Spinal cord (tissue), 10 donors: ENCODE data around the gene TFR2. TPM values are rescaled to one million over a fixed set of nuclear protein-coding genes. Genes with fewer than 3 reads are reported as not detected.

ENCODE experiments used
- DNase-seq, 6 donors: peaks; one replicate each; pipeline versions ENCODE4 v3.0.0 to v3.0.0-alpha.2; 2013 to 2015; ENCODE audit warnings: low spot score in 6 of 6, low read depth in 4 of 6
- H3K27ac ChIP-seq: one replicate; pipeline ENCODE4 v1.5.1; 2013; ENCODE audit warnings: low read depth, low read length, control low read depth
- H3K27me3 ChIP-seq: one replicate; pipeline ENCODE4 v1.6.1; 2013; ENCODE audit warnings: low read length; ENCODE audit not compliant: control insufficient read depth, insufficient read depth
- H3K36me3 ChIP-seq: one replicate; pipeline ENCODE4 v1.6.1; 2013; ENCODE audit warnings: low read length; ENCODE audit not compliant: control insufficient read depth, insufficient read depth
- H3K4me1 ChIP-seq: one replicate; pipeline ENCODE4 v1.6.1; 2013; ENCODE audit warnings: low read length; ENCODE audit not compliant: control insufficient read depth, insufficient read depth
- H3K4me3 ChIP-seq: one replicate; pipeline ENCODE4 v1.5.1; 2013; ENCODE audit warnings: low read depth, low read length, control low read depth
- H3K9me3 ChIP-seq: one replicate; pipeline ENCODE4 v1.6.1; 2013; ENCODE audit warnings: low read length; ENCODE audit not compliant: control insufficient read depth, insufficient read depth
- WGBS: methylation state at CpG from one replicate; pipeline ENCODE4 v1.1.5; 2013; ENCODE audit warnings: missing lambda C conversion rate; ENCODE audit not compliant: insufficient coverage; 5-methylcytosine and 5-hydroxymethylcytosine counted together
- polyA plus RNA-seq, 2 donors: library from polyadenylated mRNA; unstranded; fragments of 120-200 nt; gene quantifications; one replicate each; pipeline ENCODE4 v1.2.1, GENCODE V29; 2013; ENCODE audit not compliant: insufficient read length in 2 of 2
- total RNA-seq, 2 donors: library from RNA; depleted of rRNA in 1 of 2; stranded (reverse); fragments of 120-200 nt in 1 of 2; fragments of >200 nt in 1 of 2; gene quantifications; one replicate each; pipeline versions ENCODE4 v1.2.3 to v1.2.4, GENCODE V29; 2013 to 2014
- donor health status: healthy.

The TFR2 gene
- total and polyA plus RNA-seq, 4 donors: 3.7 to 17.9 (median 12.0) TPM

GRCh38 chr7:100588438-100588837 is 52.9 kb downstream of the TFR2 start:
- H3K27me3 ChIP-seq: no peaks in the 10 kb centered on the region
- peaks cover 37% of the 10 kb centered on the region for H3K4me1 ChIP-seq
- H3K9me3 ChIP-seq: no peaks in the 10 kb centered on the region
- DNase-seq: peak in 1 of 6 donors; percentile 28
- peaks cover 7% of the 10 kb centered on the region for H3K36me3 ChIP-seq
- 60% methylated on average over 1 of the region's 1 CpG for WGBS
- no peak overlapping the region for H3K27ac ChIP-seq
- H3K4me3 ChIP-seq: no peak overlapping the region

DNA sequence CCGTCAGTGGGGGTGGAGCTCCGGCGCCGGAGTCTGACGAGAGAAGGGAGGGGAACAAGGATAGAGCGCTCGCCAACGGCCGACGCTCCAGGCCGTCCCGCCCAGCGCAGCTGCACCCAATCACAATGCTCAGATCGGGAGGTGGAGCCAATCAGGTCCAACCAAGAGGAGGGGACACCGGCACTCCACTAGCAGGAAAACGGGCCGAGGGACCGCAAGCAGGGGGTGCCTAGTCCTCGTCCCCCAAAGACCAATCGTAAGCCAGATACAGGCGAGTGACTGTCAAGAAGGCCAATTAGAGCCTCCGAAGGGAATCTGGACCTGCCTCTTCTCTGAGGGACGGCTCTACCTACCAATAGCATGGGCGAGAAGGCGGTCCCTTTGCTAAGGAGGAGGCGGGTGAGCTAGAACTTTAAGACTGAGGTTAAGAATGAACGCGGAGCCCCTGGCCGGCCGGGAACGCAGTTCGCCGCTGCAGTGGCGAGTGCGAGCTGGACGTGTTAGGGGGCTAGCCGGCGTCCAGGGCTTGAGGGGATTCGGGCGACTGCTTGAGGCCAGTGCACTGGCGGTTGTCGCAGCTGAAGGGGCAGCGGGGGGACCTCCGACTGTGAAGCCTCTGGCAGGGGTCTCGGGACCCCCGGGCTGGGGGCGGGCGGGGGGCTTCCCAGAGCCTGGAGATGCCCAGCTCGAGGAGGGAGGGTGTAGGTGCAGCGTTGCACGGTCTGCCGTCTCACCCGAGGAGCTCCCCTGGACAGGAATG is 54.9 kb downstream of the TFR2 start, which contains the start of gene FBXO24:
Gene FBXO24, plus strand, starts transcription at position 63 of the 760 bp plus-strand sequence. Its CDS starts 298 bp downstream, at position 361.
- Histone ChIP-seq H3K36me3 (peaks cover 27% of the 10 kb centered on the region), H3K27ac (peak within 1 kb of the TSS; percentile 88), H3K27me3 (no peaks in the 10 kb centered on the region), H3K9me3 (no peaks in the 10 kb centered on the region), H3K4me1 (peaks cover 50% of the 10 kb centered on the region), H3K4me3 (peak within 1 kb of the TSS; percentile 96)
- 0% methylated on average over 52 of the region's 53 CpGs for WGBS
- peak; percentile 99 to 100 (median 100) for DNase-seq

DNA sequence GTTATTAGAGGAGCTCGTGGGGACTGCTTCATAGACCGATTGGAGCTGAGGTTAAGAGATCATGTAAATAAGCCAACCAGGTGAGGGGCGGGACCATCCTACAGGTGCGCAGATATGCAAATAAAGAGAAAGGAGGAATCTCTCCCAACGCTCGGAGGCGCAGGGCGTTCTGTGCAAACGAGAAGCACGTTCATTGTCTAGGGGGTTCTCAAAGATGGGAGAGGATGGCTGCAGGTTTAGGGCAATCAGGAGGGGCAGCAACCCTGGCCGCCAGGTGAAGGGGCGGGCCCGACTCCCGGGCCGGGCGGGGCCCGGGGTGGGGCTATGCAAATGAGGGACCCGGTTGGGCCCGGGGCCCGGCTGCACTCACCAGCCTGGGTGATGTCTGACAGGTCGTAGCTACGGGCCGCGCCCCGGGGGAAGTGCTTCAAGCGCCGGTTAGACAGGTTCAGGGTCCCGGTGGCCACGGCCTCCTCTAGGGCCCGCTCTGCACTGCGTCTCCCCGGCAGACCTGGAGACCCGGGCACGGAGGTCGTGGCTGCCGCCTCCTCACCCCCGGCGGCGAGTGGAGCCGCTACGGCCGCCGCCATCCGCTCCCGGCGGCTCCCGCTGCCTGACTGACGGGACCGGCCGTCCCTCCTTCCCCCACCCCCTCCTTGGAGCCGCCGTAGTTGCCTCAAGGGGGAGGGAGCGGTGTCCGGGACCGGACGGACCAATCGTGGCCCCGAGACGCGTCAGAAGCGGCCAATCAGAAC is 55.7 kb downstream of the TFR2 start, which contains the start of gene LRCH4:
Gene LRCH4, minus strand, starts transcription at position 619 of the 755 bp plus-strand sequence. Its CDS starts 29 bp downstream, at position 590.
- Histone ChIP-seq H3K27ac (peak within 1 kb of the TSS; percentile 88), H3K9me3 (no peaks in the 10 kb centered on the region), H3K4me3 (peak within 1 kb of the TSS; percentile 96), H3K36me3 (peaks cover 35% of the 10 kb centered on the region), H3K27me3 (no peaks in the 10 kb centered on the region), H3K4me1 (peaks cover 50% of the 10 kb centered on the region)
- under 1% methylated on average over 57 of the region's 61 CpGs for WGBS
- DNase-seq: peak in 1 of 6 donors; percentile 57

GRCh38 chr7:100584683-100585510 is 56.5 kb downstream of the TFR2 start:
- peaks cover 47% of the 10 kb centered on the region for H3K4me1 ChIP-seq
- no peaks in the 10 kb centered on the region for H3K27me3 ChIP-seq
- peak in 2 of 6 donors; percentile 16 to 48 for DNase-seq
- peak overlapping the region; percentile 81 for H3K27ac ChIP-seq
- H3K36me3 ChIP-seq: peaks cover 43% of the 10 kb centered on the region
- H3K9me3 ChIP-seq: no peaks in the 10 kb centered on the region
- WGBS: 5% methylated on average over 13 of the region's 20 CpGs
- peak overlapping the region; percentile 96 for H3K4me3 ChIP-seq

- Histone ChIP-seq H3K27ac (peak overlapping the region; percentile 81), H3K36me3 (peaks cover 50% of the 10 kb centered on the region), H3K4me3 (peak overlapping the region; percentile 96), H3K9me3 (no peaks in the 10 kb centered on the region), H3K4me1 (peaks cover 41% of the 10 kb centered on the region), H3K27me3 (no peaks in the 10 kb centered on the region)
- no peak for DNase-seq
- 79% methylated on average over 7 of the region's 15 CpGs for WGBS
Measured at GRCh38 chr7:100584054-100584682, 57.2 kb downstream of the TFR2 start.

- Histone ChIP-seq H3K4me1 (peaks cover 41% of the 10 kb centered on the region), H3K36me3 (peaks cover 57% of the 10 kb centered on the region), H3K4me3 (peak overlapping the region; percentile 96), H3K27me3 (no peaks in the 10 kb centered on the region), H3K9me3 (no peaks in the 10 kb centered on the region), H3K27ac (no peak overlapping the region)
- DNase-seq: no peak
- WGBS: 57% methylated on average over 16 of the region's 23 CpGs
Measured at GRCh38 chr7:100583132-100584053, 58.0 kb downstream of the TFR2 start.

- Histone ChIP-seq H3K4me1 (peaks cover 41% of the 10 kb centered on the region), H3K27ac (no peak overlapping the region), H3K4me3 (no peak overlapping the region), H3K27me3 (no peaks in the 10 kb centered on the region), H3K9me3 (no peaks in the 10 kb centered on the region), H3K36me3 (peaks cover 65% of the 10 kb centered on the region)
- no peak for DNase-seq
- WGBS: 87% methylated on average over 11 of the region's 11 CpGs
Measured at GRCh38 chr7:100582650-100583049, 58.7 kb downstream of the TFR2 start.

DNA sequence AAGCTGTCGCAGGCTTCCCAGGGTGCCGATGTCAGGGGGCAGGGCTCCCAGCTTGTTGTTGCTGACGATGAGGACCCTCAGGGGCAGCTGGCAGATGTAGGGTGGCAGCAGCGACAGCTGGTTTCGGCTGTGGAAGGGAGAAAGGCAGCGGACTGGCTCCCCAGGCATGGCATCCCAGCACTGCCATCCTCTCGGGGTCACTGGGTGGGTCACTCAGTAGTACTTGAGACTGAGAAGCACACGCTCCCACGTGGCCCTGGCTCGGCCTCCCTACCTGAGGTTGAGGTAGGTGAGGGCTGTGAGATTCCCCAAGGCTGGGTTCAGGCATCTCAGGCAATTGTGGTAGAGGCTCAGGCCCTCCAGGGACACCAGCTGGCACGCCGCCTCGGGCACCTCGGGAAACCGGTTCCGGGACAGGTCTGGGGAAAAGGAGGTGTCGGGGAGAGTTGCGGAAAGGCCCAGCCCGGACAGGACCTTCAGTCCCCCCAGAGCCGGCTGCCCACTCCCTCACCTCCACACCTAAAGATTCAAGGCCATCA is 59.2 kb downstream of the TFR2 start:
- Histone ChIP-seq H3K9me3 (no peaks in the 10 kb centered on the region), H3K27ac (no peak overlapping the region), H3K36me3 (peaks cover 70% of the 10 kb centered on the region), H3K4me1 (peaks cover 39% of the 10 kb centered on the region), H3K4me3 (no peak overlapping the region), H3K27me3 (no peaks in the 10 kb centered on the region)
- WGBS: 95% methylated on average over 10 of the region's 20 CpGs
- DNase-seq: no peak
